GM21515 (cell line): Measurements from ENCODE around the gene MCHR1.

ENCODE experiments used
- ATAC-seq: cut with Tn5 transposase; IDR thresholded peaks from one replicate; pipeline ENCODE4 v1.9.1; 2021; ENCODE audit not compliant: unreplicated experiment

The MCHR1 gene, protein sequence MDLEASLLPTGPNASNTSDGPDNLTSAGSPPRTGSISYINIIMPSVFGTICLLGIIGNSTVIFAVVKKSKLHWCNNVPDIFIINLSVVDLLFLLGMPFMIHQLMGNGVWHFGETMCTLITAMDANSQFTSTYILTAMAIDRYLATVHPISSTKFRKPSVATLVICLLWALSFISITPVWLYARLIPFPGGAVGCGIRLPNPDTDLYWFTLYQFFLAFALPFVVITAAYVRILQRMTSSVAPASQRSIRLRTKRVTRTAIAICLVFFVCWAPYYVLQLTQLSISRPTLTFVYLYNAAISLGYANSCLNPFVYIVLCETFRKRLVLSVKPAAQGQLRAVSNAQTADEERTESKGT

GRCh38 chr22:40679249-40679963, at the start of gene MCHR1:
MCHR1 (plus strand) TSS chr22:40679484; CDS start chr22:40679653, 169 bp downstream.
- no peak for ATAC-seq

DNA sequence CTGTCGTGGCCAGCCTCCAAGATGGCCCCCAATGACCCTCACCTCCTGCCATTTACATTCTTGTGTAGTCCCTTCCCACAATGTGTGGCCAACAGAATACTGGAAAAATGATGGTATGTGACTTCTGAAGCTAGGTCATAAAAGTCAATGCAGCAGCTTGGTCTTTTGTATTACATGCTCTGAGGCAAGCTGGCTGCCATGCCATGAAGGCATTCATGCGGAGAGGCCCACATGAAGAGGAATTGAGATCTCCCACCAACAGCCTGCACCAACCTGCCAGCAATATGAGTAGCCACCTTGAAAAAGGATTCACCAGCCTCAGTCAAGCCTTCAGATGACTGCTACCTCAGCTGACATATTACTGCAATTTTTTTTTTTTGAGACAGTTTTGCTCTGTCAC, 47.4 kb upstream of the MCHR1 start:
- no peak for ATAC-seq

GRCh38 chr22:40633036-40633435, 46.2 kb upstream of the MCHR1 start:
- no peak for ATAC-seq

- ATAC-seq: no peak
Measured at GRCh38 chr22:40634119-40634903, 45.0 kb upstream of the MCHR1 start.

DNA sequence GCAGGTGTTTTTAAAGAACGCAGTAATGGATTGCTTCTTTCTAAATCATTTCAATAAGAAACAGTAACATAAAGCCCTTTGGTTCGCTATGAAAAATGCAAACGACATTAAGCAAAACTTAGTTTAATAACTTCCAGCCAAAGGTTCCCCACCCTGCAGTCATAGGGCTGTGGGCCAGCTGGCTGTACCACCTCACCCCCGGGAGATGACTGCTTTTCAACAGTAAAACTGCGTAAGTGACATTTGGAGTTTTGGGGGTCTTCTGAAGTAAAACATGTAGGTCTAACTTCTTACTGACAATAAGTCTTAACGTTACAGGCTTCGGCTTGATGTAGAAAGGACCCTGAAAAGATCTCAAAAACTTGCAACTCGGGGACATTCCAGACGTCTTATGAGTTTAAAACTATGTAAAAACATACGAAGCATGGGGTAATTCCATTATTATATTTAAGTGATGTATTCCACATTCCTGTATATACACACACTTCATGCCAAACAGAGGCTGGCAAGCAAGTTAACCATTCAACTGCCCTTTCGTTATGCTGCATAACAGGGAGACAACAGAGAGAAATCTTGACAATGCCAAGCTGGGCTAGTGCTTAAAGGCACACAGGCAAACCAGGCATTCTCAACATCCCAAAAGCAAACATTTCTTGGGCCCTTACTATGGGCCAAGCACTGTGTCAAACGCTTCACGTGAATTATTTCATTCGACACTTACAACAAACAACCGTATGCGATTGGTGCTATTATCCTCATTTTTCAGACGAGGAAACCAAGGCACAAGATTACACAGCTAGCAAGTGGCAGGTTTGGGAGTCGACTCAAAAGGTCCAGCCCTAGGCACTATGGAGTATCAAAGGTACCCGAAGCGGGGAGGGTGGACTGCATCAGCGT, 44.0 kb upstream of the MCHR1 start:
- no peak for ATAC-seq

DNA sequence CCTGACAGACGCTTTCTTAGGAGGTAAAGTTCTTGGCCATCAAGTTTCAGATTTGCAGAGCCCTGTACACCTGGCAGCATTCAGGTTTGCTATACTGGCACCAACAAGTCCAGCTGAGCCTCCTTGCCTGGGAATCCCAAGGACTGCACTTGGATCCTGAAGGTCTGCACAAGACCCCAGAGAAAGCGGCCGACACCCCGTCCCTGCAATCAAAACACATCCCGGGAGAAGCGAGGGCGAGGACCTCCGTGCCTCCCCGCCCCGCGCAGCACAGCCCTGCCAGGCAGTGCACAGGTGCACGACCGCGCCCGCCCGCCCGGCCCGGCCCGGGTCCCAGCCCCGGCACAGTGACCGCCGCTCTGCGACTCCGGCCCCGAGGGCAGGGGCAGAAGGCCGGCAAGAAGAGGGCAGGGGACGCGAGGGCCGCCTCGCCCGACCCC, 43.3 kb upstream of the MCHR1 start:
- ATAC-seq: peak; percentile 19

DNA sequence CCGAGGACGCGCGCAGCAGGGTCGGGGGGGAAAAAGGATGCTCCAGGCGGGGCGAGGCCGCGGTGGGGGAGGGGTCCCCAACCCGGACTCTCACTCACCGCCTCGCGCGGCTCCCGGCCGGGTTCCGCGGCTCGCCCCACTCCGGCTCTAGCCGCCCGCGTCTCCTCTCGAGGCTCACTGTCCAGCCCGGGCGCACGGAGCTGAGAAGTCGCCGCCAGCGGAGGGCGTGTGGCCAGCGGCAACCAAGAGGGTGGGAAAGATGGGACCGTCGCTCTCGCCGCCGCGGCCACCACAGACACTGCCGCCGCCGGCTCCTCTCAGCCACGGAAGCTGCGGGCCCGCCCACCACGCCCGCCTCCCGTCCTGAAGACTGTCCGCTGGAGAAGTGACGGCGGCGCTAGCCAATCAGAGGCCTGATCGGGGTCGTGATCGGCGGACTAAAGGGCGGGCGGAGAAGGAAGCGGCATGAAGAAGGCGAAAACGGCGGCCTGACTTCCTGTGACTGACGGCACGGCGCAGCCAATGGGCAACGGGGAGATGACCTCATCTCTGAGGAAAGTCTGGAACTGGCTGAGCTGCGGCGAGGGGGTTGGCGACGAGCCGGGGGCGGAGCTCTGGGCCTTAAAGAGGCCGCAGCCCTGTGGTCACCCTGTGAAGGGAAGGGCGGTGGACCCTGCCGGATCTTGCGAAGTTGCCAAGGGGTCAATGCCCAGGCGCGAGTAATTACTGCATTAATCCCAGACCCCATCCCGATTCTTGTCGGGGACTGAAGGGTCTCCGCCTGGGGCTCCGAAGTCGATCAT, 42.7 kb upstream of the MCHR1 start, which contains the start of gene MRTFA:
Gene MRTFA (minus strand): TSS at position 340 of the 803 bp plus-strand sequence.
- peak; percentile 86 for ATAC-seq

GRCh38 chr22:40637183-40638150, 41.8 kb upstream of the MCHR1 start:
- ATAC-seq: peak; percentile 2

- ATAC-seq: no peak
Measured at GRCh38 chr22:40638261-40638660, 41.0 kb upstream of the MCHR1 start.

DNA sequence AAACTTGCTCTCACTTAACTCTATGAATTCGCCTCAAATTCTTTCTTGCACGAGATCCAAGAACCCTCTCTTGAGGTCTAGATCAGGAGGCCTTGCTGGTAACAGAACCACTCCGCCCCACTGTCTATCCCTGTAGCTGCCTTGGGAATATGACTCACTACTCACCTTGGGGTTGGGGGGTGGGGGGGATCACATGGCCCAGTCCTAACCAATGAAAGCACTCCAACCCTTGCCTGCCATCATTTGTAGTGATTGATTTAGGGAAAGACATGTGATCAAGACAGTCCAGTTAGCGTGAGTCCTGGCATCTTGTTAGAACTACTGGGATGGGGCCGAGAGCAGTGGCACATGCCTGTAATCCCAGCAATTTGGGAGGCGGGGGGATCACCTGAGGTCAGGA, 38.0 kb upstream of the MCHR1 start:
- ATAC-seq: no peak

GRCh38 chr22:40642316-40642715, 37.0 kb upstream of the MCHR1 start:
- ATAC-seq: no peak

- ATAC-seq: no peak
Measured at GRCh38 chr22:40645579-40646197, 33.6 kb upstream of the MCHR1 start.

- ATAC-seq: no peak
Measured at GRCh38 chr22:40648386-40648785, 30.9 kb upstream of the MCHR1 start.

DNA sequence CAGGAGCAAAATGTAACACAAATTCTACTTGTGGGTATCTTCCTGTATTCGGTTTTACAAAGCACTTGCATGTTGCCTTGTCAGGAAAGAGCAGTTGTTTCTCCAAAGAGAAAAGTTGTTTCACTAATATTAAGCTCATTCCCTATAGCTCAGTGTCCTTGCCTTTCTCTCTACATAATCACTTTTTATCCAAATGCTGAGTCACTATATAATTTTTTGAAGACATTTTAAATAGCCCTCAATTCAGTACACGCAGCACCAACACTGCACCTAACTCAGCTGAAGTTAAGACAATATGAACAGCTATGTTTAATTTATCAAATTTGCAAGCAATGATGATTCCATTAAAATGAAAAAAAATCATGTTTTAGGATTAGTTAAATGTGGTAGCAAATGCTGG, 28.2 kb upstream of the MCHR1 start:
- ATAC-seq: no peak

- ATAC-seq: peak; percentile 69
Measured at GRCh38 chr22:40651563-40652501, 27.5 kb upstream of the MCHR1 start.

- ATAC-seq: no peak
Measured at GRCh38 chr22:40653361-40653760, 25.9 kb upstream of the MCHR1 start.
